Right lobe of liver (tissue), 4 donors: ENCODE results near the gene N4BP2L2.

Experiments
- CTCF ChIP-seq, 4 donors: fragments of 200-600 bp in 3 of 4; fragments of 450-650 bp in 1 of 4; IDR thresholded peaks; one replicate each; pipeline versions ENCODE4 v1.5.1 to v1.8.0; 2016 to 2022; ENCODE audit warnings: antibody characterized with exemption in 4 of 4, mild to moderate bottlenecking in 2 of 4
- POLR2A ChIP-seq: fragments of 450-650 bp; IDR thresholded peaks from one replicate; pipeline ENCODE4 v1.6.1; 2017; ENCODE audit warnings: antibody characterized with exemption, mild to moderate bottlenecking
- donor health status: DM: no; HTN: no; CAD: no.
- donor health status: DM: no; HTN: no; CAD: no.
- donor health status: DM: no; HTN: yes; CAD: no.

- TF ChIP-seq CTCF (IDR thresholded peaks at IDR 0.05): no peak
- no peak for TF ChIP-seq POLR2A
These were observed 38.4 kb upstream of the N4BP2L2 start for GRCh38 chr13:32577032-32577431.
